Measurements from ENCODE around the gene THAP7. TPM values are rescaled to one million over a fixed set of nuclear protein-coding genes. Genes with fewer than 3 reads are reported as not detected.
A peak's percentile ranks its signal among the peaks of the same experiment; 100 is the strongest.

The THAP7 gene
- total RNA-seq, 1 experiment from 2014 or later = 27.7 TPM

GRCh38 chr22:20951932-20952380, 50.0 kb downstream of the THAP7 start:
- Histone ChIP-seq H3K4me2 (ENCODE audit: low read length) (no peak overlapping the region), H3K27ac (ENCODE audit: low read depth, low read length) (no peak overlapping the region), H3K4me3 (replicated peaks in 1 of 2; ENCODE audit: low read depth in 1 of 2, low read length in 2 of 2) (no peak overlapping the region), H4K20me1 (ENCODE audit: insufficient read depth) (peaks cover 12% of the 10 kb centered on the region; the same call in 1 of the 2 replicates), H2AFZ (ENCODE audit: low read depth, low read length, poor library complexity, severe bottlenecking) (no peak overlapping the region), H3K79me2 (ENCODE audit: insufficient read depth, low read length) (peaks cover 76% of the 10 kb centered on the region), H3K9me3 (ENCODE audit: control insufficient read depth in 1 of 2, insufficient read depth in 1 of 2, low read depth in 1 of 2, low read length in 2 of 2) (no peaks in the 10 kb centered on the region), H3K27me3 (ENCODE audit: insufficient read depth, low read length) (no peaks in the 10 kb centered on the region), H3K4me1 (ENCODE audit: control insufficient read depth in 1 of 2, insufficient read depth in 2 of 2, low read length in 2 of 2) (peaks cover 7 to 29% of the 10 kb centered on the region in 2 experiments), H3K9ac (ENCODE audit: low read length) (no peak overlapping the region), H3K36me3 (ENCODE audit: control insufficient read depth in 1 of 2, insufficient read depth in 2 of 2, low read length in 2 of 2) (peaks cover 25 to 43% of the 10 kb centered on the region in 2 experiments; a peak in 3 of 4 replicates), H3K9me2 (ENCODE audit: insufficient read depth) (no peaks in the 10 kb centered on the region)
- DNase-seq (ENCODE audit: low read depth, low spot score) (no peak), ATAC-seq (no peak)
- intact Hi-C loops (cut with micrococcal nuclease) = no loop called here
- TF ChIP-seq POLR2AphosphoS5 (IDR thresholded peaks at IDR 0.05; ENCODE audit: low read depth, low read length) (no peak), ZBTB33 (IDR thresholded peaks at IDR 0.05; ENCODE audit: extremely low read depth, insufficient replicate concordance, low read length) (no peak), POLR2A (IDR thresholded peaks at IDR 0.05; ENCODE audit: borderline replicate concordance, extremely low read depth, insufficient read depth, insufficient read length) (no peak)
- POLR2A ChIA-PET = no interaction called here
- RAD21 ChIA-PET (ENCODE audit: low non-redundant PET in 1 of 2, low total read pairs in 2 of 2, uncharacterized antibody in 2 of 2, unreplicated experiment in 2 of 2) = no interaction called here
- CTCF ChIA-PET = no interaction called here
- no TSS peak for BruUV-seq (replicated peaks)

- Histone ChIP-seq H3K9me3 (ENCODE audit: control insufficient read depth in 1 of 2, insufficient read depth in 1 of 2, low read depth in 1 of 2, low read length in 2 of 2) (no peaks in the 10 kb centered on the region), H4K20me1 (ENCODE audit: insufficient read depth) (peaks cover 16% of the 10 kb centered on the region; the same call in 1 of the 2 replicates), H3K27me3 (ENCODE audit: insufficient read depth, low read length) (no peaks in the 10 kb centered on the region), H3K4me1 (ENCODE audit: control insufficient read depth in 1 of 2, insufficient read depth in 2 of 2, low read length in 2 of 2) (peaks cover 7 to 30% of the 10 kb centered on the region in 2 experiments), H3K9me2 (ENCODE audit: insufficient read depth) (no peaks in the 10 kb centered on the region), H3K4me3 (replicated peaks in 1 of 2; ENCODE audit: low read depth in 1 of 2, low read length in 2 of 2) (no peak overlapping the region), H3K9ac (ENCODE audit: low read length) (no peak overlapping the region), H3K4me2 (ENCODE audit: low read length) (no peak overlapping the region), H3K79me2 (ENCODE audit: insufficient read depth, low read length) (peaks cover 82% of the 10 kb centered on the region), H3K27ac (ENCODE audit: low read depth, low read length) (no peak overlapping the region), H3K36me3 (ENCODE audit: control insufficient read depth in 1 of 2, insufficient read depth in 2 of 2, low read length in 2 of 2) (peaks cover 25 to 43% of the 10 kb centered on the region in 2 experiments; a peak in 3 of 4 replicates), H2AFZ (ENCODE audit: low read depth, low read length, poor library complexity, severe bottlenecking) (no peak overlapping the region)
- no peak for DNase-seq (ENCODE audit: low read depth, low spot score)
- TF ChIP-seq POLR2AphosphoS5 (IDR thresholded peaks at IDR 0.05; ENCODE audit: low read depth, low read length) (no peak), JUND (IDR thresholded peaks at IDR 0.05) (no peak), ATF3 (IDR thresholded peaks at IDR 0.05) (no peak), YY1 (IDR thresholded peaks at IDR 0.05; ENCODE audit: extremely low read depth, insufficient replicate concordance, low read depth, low read length) (no peak)
- TF ChIP-seq, protein P1, sequence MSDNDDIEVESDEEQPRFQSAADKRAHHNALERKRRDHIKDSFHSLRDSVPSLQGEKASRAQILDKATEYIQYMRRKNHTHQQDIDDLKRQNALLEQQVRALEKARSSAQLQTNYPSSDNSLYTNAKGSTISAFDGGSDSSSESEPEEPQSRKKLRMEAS (IDR thresholded peaks at IDR 0.05) = no peak
- BruUV-seq (replicated peaks) = TSS peak; percentile 35
- intact Hi-C loops (cut with micrococcal nuclease) = no loop called here
- ATAC-seq = no peak
- ChIA-PET RAD21 (ENCODE audit: low non-redundant PET in 1 of 2, low total read pairs in 2 of 2, uncharacterized antibody in 2 of 2, unreplicated experiment in 2 of 2) (no interaction called here), POLR2A (no interaction called here), CTCF (interaction anchor here (1.0 kb wide), 1 partner anchor 147 kb away, joined by 3 read pairs; no protein-coding TSS in a partner anchor)
These were observed 50.6 kb downstream of the THAP7 start for GRCh38 chr22:20951151-20951931.

Data from HCT116 (cell line).